ENCODE results near the gene TAT.
"Not testable (repeated sequence)": the region's sequence is repeated elsewhere in the genome, so short reads cannot be mapped to it uniquely, and the experiment has no call there.

The TAT gene

GRCh38 chr16:71576971-71577370, at the start of gene TAT:
Gene TAT (minus strand): TSS chr16:71577092. CDS start chr16:71576415, 677 bp downstream.
- DNase-seq, result no peak

GRCh38 chr16:71626018-71626857, 49.3 kb upstream of the TAT start, which contains the start of gene MARVELD3:
Gene MARVELD3 (plus strand): TSS chr16:71626184. CDS start chr16:71626230, 46 bp downstream.
- DNase-seq, result peak; percentile 60

- DNase-seq, result no peak
Measured at GRCh38 chr16:71625113-71625850, 48.4 kb upstream of the TAT start.

DNA sequence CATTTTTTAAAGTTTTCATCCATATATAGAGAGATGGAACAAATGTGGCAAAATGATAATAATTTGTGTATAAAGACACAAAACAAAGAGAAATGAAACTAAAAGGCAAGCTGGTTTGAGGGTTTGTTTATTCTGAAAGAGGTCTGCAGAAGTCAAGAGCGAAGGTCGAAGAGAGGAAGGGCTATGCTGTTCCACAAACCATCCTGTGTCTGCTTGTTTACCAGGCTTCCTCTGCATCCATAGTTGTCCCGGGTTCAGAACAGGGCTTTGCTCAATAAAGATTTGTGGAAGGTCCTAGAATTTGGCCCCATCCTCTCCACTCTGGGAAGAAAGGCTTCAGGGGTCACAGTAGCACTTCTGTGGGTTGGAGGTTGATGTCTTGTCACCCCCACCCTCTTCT, 46.7 kb upstream of the TAT start:
- DNase-seq, result no peak

GRCh38 chr16:71622088-71622487, 45.2 kb upstream of the TAT start:
- DNase-seq, result no peak

GRCh38 chr16:71618429-71618828, 41.5 kb upstream of the TAT start:
- no peak for DNase-seq

DNA sequence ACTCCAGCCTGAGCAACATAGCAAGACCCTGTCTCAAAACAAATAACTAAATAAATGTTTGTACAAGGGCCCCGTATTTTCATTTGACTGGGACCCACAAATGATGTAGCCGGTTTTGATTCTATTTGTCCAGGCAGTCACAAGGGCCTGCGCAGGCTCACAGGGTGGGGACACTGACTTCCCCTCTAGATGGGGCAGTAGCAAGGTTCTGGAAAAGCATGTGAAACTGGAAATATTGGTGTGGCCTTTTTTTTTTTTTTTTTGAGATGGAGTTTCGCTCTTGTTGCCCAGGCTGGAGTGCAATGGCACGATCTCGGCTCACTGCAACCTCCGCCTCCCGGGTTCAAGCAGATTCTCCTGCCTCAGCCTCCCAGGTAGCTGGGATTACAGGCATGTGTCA, 38.1 kb upstream of the TAT start:
- not testable (repeated sequence) for DNase-seq

DNA sequence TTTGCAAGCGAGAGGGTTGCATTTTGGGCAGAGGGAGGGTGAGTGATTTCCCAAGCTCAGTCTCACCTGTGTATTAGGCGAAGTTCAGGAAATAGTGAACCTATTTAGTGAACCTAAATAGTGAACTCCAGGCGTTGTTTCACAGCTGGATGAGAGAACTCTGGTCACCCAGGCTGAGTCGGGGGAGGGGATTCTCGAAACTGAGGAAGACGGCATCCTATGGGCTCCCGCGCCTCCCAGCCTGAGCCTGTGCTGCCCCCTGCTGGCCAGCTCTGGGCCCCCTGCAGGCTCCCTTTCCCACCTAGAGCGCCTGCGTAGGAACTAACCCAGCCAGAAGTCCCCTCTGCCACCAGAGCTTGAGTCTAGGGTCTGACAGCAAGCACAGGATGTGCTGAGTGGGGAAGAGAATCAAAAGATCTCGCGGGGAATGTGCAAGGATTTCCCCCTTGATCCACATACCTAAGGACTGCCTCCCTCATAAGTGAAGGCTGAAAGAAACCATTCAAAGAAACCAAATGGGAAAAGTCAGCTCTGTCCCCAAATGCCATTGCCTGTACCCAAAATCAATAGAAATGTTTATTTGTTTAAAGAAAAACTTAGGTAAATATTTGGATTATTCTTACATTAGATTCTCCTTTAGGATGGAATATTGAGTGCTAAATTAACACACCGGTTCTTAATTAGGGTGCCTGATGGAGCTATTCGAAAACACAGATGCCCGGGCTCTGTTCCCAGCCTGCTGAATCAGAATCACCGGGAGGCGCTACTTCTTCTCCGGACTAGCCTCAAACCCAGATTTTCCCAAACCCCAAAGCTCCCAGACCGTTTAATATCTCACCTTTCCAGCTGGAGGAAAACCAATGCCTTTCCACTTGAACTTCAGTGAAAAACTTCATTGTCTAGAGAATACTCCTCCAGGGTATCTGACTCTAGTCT, 34.3 kb upstream of the TAT start:
- DNase-seq, result peak; percentile 98

- no peak for DNase-seq
Measured at GRCh38 chr16:71610447-71610846, 33.6 kb upstream of the TAT start.

GRCh38 chr16:71609066-71609465, 32.2 kb upstream of the TAT start:
- DNase-seq, result no peak

DNA sequence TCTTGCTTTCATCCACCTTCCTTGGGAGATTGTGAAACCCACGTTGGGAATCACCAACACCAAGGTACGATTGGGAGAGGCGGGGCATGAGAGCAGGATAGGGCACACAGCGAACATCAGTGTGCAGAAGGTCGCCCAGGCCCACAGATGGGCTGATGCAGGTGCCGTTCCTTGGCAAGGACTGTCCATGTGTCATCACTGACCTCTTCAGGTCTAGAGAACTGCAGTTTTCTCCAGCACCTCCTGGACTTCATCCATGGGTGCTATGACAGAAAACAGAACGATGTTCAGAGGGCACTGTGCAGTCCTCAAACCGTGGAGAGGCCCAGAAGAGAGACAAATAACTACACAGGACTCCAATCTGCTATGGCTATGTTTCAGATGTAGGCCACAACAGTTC, 23.9 kb upstream of the TAT start:
- DNase-seq, result no peak

GRCh38 chr16:71598426-71598825, 21.5 kb upstream of the TAT start:
- not testable (repeated sequence) for DNase-seq

DNA sequence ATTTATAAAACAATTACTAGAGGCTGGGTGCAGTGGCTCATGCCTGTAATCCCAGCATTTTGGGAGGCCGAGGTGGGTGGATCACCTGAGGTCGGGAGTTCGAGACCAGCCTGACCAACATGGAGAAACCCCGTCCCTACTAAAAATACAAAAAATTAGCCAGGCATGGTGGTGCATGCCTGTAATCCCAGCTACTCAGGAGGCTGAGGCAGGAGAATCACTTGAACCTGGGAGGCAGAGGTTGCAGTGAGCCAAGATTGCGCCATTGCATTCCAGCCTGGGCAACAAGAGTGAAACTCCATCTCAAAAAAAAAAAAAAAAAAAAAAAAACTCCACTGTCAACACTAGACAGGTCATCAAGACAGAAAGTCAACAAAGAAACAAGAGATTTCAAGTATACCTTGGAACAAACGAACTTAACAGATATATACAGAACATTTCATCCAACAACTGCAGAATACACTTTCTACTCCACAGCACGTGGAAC, 18.5 kb upstream of the TAT start:
- DNase-seq, result not testable (repeated sequence)

GRCh38 chr16:71594000-71594646, 17.2 kb upstream of the TAT start:
- DNase-seq, result no peak

- no peak for DNase-seq
Measured at GRCh38 chr16:71593048-71593999, 16.4 kb upstream of the TAT start.

DNA sequence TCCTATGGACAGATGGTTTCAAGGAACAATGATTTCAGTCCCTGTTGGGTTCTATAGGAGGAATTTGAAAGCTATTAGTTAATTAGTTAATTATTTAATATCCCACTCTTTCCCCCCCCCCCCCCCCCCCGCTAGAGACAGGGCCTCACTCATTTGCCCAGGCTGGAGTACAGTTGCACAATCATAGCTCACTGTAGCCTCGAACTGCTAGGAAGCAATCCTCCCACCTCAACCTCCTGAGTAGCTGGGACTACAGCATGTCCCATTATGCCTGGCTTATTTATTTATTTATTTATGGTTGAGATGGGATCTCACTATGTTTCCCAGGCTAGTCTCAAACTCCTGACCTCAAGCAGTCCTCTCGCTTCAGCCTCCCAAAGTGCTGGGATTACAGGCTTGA, 15.0 kb upstream of the TAT start:
- DNase-seq, result no peak

- no peak for DNase-seq
Measured at GRCh38 chr16:71590584-71590983, 13.7 kb upstream of the TAT start.

DNA sequence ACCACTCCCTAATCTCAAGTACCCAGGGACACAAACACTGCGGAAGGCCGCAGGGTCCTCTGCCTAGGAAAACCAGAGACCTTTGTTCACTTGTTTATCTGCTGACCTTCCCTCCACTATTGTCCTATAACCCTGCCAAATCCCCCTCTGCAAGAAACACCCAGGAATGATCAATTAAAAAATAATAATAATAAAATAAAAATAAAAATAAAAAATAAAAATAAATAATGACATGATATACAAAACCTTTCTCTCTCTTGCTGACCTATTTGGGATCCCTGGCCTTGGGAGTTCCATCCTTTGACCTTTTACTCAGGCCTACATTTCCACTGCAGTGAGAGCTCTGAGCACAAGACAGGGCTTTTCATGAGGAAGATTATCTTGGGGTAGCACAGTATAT, 13.2 kb upstream of the TAT start:
- not testable (repeated sequence) for DNase-seq

- not testable (repeated sequence) for DNase-seq
Measured at GRCh38 chr16:71589334-71589733, 12.4 kb upstream of the TAT start.

GRCh38 chr16:71585318-71585703, 8.4 kb upstream of the TAT start:
- DNase-seq, result no peak

Measured in activated CD8-positive, alpha-beta memory T cell treated with anti-CD3 and anti-CD28 coated beads, Interleukin-2, amount 50 U/mL, for 48 hours (primary cell).